RPMI8226 (cell line): ENCODE results near the gene CNDP1.
A peak's percentile ranks its signal among the peaks of the same experiment; 100 is the strongest.

Experiments
- DNase-seq: peaks from one replicate; pipeline ENCODE4 v3.0.0-alpha.2; 2015

CNDP1 gene, protein sequence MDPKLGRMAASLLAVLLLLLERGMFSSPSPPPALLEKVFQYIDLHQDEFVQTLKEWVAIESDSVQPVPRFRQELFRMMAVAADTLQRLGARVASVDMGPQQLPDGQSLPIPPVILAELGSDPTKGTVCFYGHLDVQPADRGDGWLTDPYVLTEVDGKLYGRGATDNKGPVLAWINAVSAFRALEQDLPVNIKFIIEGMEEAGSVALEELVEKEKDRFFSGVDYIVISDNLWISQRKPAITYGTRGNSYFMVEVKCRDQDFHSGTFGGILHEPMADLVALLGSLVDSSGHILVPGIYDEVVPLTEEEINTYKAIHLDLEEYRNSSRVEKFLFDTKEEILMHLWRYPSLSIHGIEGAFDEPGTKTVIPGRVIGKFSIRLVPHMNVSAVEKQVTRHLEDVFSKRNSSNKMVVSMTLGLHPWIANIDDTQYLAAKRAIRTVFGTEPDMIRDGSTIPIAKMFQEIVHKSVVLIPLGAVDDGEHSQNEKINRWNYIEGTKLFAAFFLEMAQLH

GRCh38 chr18:74534150-74534969, at the start of gene CNDP1:
CNDP1 (plus strand) TSS chr18:74534500; CDS start chr18:74534668, 168 bp downstream.
- DNase-seq, result no peak

- DNase-seq, result no peak
Observed at GRCh38 chr18:74486119-74486849, 48.0 kb upstream of the CNDP1 start.

DNA sequence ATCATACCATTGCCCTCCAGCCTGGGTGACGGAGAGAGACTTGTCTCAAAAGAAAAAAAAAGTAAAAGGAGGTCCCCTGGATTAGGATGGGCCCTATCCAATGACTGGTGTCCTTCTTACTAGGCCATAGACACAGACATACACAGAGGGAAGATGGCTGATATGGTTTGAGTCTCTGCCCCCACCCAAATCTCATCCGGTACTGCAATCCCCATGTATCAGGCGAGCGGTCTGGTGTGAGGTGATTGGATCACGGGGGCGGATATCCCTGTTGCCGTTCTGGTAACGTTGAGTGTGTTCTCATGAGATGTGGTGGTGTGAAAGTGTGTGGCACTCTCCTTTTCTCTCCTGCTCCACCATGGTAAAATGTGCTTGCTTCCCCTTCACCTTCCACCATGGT, 45.9 kb upstream of the CNDP1 start:
- DNase-seq, result no peak

GRCh38 chr18:74488864-74489263, 45.4 kb upstream of the CNDP1 start:
- no peak for DNase-seq

DNA sequence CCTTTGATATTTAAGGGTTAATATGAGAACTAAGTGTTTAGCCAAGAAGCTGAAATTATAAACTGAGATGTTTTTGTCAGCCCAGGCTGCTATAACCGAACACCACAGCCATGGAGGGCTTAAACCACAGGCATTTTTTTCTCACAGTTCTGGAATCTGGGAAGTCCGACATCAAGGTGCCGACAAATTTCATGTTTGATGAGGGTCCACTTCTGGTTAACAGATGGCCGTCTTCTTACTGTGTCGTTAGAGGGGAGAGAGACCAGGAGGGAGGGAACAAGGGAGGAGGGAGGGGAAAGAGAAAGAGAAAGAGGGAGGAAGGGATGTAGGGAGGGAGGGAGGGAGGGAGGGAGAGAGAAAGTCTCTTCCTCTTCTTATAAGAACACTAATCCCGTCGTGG, 44.6 kb upstream of the CNDP1 start:
- DNase-seq, result no peak

GRCh38 chr18:74492259-74492658, 42.0 kb upstream of the CNDP1 start:
- no peak for DNase-seq

DNA sequence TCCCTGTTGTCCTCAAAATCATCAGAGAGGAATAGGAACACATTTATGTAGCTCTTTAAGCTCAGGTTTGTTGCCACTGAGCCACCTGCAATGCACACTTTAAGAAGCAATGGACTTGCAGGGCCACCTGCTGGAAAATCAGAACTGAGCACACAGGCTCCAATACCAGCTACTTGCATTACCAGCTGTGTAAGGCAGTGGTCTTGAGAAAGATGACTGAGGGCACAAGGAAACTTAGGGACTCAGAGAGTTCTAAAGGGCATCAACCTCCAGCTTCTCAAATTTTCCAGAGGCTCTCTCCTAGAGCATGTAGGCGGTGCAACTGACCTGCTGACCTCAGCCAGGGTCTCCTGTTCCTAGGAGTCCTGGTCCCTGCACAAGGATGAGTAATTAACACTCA, 40.6 kb upstream of the CNDP1 start:
- DNase-seq, result peak; percentile 83

DNA sequence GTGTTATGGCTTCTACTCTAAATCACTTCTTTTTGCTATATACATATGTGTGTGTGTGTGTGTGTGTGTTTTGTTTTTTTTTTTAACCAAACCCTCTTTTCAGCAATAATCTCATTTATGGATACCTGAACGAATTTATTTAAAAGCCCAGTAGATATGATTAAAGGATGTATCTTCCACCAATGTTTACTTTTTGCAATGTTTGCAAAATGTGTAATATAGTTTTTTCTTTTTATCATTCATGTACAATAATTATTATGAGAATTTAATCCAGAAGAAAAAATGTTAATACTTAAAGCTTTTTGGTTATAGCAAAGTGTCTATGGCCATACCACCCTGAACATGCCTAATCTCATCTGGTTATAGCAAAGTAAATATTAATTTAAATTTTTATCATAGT, 39.8 kb upstream of the CNDP1 start:
- DNase-seq, result no peak

- DNase-seq, result peak; percentile 100
Observed at GRCh38 chr18:74495581-74496507, 38.5 kb upstream of the CNDP1 start, which contains the start of gene CNDP2. CNDP2 (plus strand) TSS chr18:74496363; CDS start chr18:74499974, 3,611 bp downstream.

- DNase-seq, result peak; percentile 80
Observed at GRCh38 chr18:74496508-74497323, 37.6 kb upstream of the CNDP1 start.

- DNase-seq, result peak; percentile 50
Observed at GRCh38 chr18:74497324-74497676, 37.0 kb upstream of the CNDP1 start.

GRCh38 chr18:74497778-74498177, 36.5 kb upstream of the CNDP1 start:
- DNase-seq, result peak; percentile 55

DNA sequence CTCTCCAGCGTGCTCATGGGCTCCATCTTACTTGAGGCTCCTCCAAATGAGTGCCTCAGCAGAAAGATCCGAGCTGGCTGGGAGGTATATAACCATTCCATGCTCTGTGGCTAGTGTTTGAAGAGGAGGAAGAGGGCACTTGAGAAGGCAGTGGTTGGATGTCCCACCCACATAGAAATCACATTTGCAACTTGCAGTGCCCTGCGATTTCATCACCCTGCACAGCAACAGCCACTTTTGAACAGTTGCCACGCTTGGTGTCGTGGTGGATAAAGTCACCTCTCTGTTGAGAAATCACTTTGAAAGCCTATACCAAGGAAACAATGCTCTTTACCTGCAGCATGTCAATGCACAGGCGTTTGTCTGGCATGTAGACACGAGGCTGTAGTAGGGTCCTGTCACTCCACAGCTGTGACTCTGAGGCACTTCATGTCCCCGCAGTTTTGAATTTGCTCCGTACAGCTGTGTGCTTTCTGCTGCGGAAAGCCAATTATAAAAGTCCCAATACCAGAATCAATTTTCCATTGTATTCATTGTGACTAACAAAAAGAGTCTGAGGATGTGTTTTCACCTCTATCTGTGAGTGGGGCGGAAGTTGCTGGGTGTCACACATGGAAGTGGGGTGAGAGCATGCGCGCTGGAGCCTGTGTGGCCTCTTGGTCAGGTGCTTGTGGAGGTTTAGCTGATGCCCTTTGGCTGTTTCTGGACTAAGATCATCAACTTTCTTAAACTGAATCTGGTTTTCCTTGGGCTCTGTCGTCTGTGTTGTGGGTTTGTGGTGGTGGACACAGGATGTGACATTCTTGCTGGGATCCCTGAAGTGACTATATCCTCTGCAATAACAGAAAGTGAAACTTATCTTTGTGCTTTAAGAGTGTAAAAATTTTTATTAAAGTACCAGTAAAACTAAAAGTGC, 35.3 kb upstream of the CNDP1 start:
- DNase-seq, result peak; percentile 91

GRCh38 chr18:74499633-74500032, 34.7 kb upstream of the CNDP1 start:
- DNase-seq, result peak; percentile 90

DNA sequence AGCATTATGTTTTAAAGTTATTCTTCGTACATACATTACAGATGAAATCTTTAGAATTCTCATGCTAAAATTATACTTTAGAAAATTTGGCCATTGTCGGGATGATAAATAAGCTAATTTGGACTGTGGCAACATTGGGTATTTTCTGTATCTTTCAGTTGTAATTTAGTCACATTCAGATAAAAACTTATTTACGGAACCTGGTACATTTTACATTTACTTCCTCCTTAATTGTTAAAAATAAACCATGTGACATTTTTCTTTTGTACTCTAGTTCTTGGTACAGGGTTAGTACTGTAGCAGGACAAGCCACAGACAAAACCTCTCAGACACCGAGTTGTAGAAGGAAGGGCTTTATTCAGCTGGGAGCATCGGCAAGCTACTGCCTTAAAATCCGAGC, 33.9 kb upstream of the CNDP1 start:
- DNase-seq, result no peak

GRCh38 chr18:74500774-74501173, 33.5 kb upstream of the CNDP1 start:
- DNase-seq, result peak; percentile 26

DNA sequence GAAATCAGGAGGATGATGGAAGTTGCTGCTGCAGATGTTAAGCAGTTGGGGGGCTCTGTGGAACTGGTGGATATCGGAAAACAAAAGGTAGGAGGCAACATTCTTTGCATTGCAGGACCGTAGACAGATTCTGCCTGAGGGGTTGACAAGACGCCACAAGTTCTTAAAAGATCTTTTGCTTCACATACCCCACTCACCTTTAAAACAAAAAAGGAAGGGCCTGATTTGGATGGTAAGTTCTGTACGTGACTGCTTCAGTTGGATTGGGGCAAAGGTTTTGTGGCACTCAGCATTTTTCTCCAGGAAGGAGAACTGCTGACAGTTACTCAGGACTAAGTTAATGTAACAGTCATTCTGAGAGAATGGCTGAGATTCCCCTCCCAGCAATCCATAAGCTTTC, 32.9 kb upstream of the CNDP1 start:
- DNase-seq, result peak; percentile 86

GRCh38 chr18:74503137-74503536, 31.2 kb upstream of the CNDP1 start:
- DNase-seq, result no peak

- no peak for DNase-seq
Observed at GRCh38 chr18:74505776-74506175, 28.5 kb upstream of the CNDP1 start.
